OCI-LY3 (cell line): ENCODE measurements around the gene DDX1.

ENCODE experiments used
- H2AFZ ChIP-seq: fragments of 200-600, 300-600 bp; shearing (Covaris generic); 2 replicates; pipeline ENCODE4 v1.6.0; 2014; ENCODE audit warnings: antibody characterized with exemption, low read depth, low read length
- H3K27ac ChIP-seq: fragments of 200-600, 300-600 bp; sonication (generic); 2 replicates; pipeline ENCODE4 v1.5.1; 2014; ENCODE audit warnings: mild to moderate bottlenecking, low read length, moderate library complexity, mixed read lengths
- H3K27me3 ChIP-seq: fragments of 200-600, 300-600 bp; sonication (generic); 2 replicates; pipeline ENCODE4 v1.6.1; 2014; ENCODE audit warnings: low read depth, low read length, mixed read lengths
- H3K36me3 ChIP-seq: fragments of 200-600, 300-600 bp; sonication (generic); replicated peaks from 2 replicates; pipeline ENCODE3; 2014; ENCODE audit warnings: low read depth, low read length, mixed read lengths
- H3K4me1 ChIP-seq: fragments of 300-600, 200-600 bp; sonication (generic); 2 replicates; pipeline ENCODE4 v1.6.1; 2014; ENCODE audit warnings: low read length, mixed read lengths
- H3K4me2 ChIP-seq: fragments of 200-600, 300-600 bp; sonication (generic); 2 replicates; pipeline ENCODE4 v1.6.1; 2014; ENCODE audit warnings: low read length, mixed read lengths
- H3K4me3 ChIP-seq: fragments of 300-600, 200-600 bp; sonication (generic); 2 replicates; pipeline ENCODE4 v1.5.1; 2014; ENCODE audit warnings: antibody characterized with exemption, mild to moderate bottlenecking, low read length, moderate library complexity
- H3K79me2 ChIP-seq: fragments of 300-600, 200-600 bp; shearing (Covaris generic); 2 replicates; pipeline ENCODE4 v1.6.1; 2014; ENCODE audit warnings: mild to moderate bottlenecking, low read length, mixed read lengths
- H3K9ac ChIP-seq: fragments of 300-600, 200-600 bp; shearing (Covaris generic); 2 replicates; pipeline ENCODE4 v1.6.0; 2014; ENCODE audit warnings: mild to moderate bottlenecking, low read length, moderate library complexity
- H3K9me3 ChIP-seq: fragments of 200-600, 300-600 bp; shearing (Covaris generic); 2 replicates; pipeline ENCODE4 v1.6.1; 2014; ENCODE audit warnings: low read length, mixed read lengths; ENCODE audit not compliant: insufficient read depth
- H4K20me1 ChIP-seq: fragments of 200-600, 300-600 bp; sonication (generic); 2 replicates; pipeline ENCODE4 v1.6.1; 2016; ENCODE audit warnings: low read length, mixed read lengths; ENCODE audit not compliant: insufficient read depth
- CTCF ChIP-seq: fragments of 200-600, 300-600 bp; sonication (generic); IDR thresholded peaks from 2 replicates; pipeline ENCODE4 v1.5.1; 2014; ENCODE audit warnings: antibody characterized with exemption, low read length, low read depth
- EZH2phosphoT487 ChIP-seq: fragments of 200-600 bp; shearing (Covaris generic); IDR thresholded peaks from 2 replicates; pipeline ENCODE4 v1.6.1; 2018; ENCODE audit warnings: antibody characterized with exemption, mixed run types, low read depth

Gene DDX1

DNA sequence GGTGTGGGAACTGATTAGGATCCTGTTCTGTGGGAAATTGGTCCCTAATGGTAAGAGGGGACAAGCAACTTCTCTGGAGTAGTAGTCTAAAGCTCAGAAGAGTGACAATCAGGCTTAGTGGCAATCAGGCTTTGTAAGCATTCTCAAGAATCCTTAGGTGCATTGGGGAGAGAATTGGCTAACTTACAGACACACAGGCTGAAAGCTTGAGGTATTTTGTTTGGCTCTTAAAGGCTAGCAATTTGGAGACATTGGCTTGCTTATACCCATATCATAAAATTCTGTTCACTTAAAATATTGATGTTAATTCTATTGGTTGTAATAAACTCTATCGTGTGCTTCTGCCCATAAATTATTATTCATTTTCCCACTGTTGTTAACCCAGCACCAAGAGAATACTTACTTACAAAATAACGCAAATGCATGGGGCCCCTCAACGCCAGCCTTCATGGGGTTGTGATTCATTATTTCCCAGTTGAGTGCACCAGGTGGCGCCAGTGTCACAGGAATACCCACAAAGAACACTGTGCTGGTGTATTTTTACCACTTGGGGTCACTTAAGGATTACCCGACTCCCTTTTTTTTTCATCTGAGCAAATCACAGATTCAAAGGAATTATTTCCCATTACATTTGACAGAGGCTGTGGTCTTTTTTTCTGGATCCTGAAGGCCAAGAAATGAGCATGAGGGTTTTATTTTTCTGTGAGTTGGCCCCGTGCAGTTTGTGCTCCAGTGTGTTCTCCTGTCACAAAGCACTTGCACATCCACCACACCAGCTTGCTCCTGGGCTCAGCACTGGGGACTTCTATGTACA, 45.5 kb downstream of the DDX1 start:
- H3K4me3 ChIP-seq = no peak overlapping the region
- H2AFZ ChIP-seq = no peak overlapping the region
- H4K20me1 ChIP-seq = peaks cover 4% of the 10 kb centered on the region; the same call in 1 of the 2 replicates
- no peaks in the 10 kb centered on the region for H3K79me2 ChIP-seq
- no peaks in the 10 kb centered on the region for H3K9me3 ChIP-seq
- no peaks in the 10 kb centered on the region for H3K4me1 ChIP-seq
- no peaks in the 10 kb centered on the region for H3K27me3 ChIP-seq
- no peak overlapping the region for H3K27ac ChIP-seq
- no peak overlapping the region for H3K4me2 ChIP-seq
- H3K9ac ChIP-seq = no peak overlapping the region
- H3K36me3 ChIP-seq = peaks cover 55% of the 10 kb centered on the region
- TF ChIP-seq CTCF (peak; percentile 97), EZH2phosphoT487 (no peak)

DNA sequence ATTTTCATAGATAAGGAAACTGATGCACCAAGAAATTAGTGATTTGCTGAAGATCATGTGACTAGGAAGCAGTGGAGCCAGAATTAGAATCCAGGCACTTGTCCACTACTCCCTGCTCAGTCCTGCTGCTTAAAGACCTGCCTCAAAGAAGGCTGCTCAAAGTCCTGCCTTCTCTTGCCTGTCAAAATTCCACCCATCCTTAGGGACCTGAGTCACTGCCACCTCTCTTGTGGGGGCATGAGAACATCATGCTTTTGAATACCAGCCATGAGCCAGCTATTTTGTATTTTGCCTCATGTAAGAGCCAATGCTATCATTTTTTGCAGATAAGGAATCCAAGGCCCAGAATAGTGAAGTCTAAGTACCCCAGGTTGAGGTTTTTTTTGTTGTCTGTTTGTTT, 47.1 kb downstream of the DDX1 start:
- Histone ChIP-seq H3K9ac (no peak overlapping the region), H3K27me3 (no peaks in the 10 kb centered on the region), H3K4me3 (no peak overlapping the region)

DNA sequence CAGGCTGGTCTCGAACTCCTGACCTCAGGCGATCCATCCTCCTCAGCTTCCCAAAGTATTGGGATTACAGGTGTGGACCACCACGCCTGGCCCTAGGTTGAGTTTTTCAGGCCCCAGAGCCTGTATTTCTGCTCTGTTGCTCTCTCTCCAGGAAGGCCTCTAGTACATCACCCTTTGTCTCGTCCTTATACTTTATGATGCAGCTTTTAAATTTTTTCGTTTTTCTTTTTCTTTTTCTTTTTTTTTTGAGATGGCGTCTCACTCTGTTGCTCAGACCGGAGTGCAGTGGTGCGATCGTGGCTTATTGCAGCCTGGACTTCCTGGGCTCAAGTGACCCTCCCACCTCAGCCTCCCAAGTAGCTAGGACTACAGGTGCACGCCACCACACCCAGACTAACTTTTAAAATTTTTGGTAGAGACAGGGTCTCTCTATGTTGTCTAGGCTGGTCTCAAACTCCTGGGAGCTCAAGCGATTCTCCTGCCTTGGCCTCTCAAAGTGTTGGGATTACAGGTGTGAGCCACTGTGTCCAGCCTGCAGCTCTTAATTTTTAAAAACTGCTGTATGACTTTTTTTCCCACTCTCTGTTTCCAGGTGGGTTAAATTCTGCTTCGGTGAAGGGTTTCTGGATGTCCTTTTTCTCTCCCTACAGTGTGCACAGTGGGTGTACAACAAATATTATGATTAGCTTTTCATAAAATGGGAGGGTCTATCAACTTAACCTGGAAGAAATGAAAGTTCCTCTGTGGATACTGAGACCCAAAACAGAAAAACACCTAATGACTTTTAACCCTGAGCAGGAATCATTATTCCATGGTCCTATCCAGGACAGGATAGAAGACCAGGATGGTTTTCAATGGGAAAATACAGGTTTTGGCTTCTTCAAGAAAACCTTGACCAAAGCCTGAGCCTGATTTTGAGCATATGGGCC, 47.9 kb downstream of the DDX1 start:
- Histone ChIP-seq H3K79me2 (no peaks in the 10 kb centered on the region), H3K9ac (no peak overlapping the region), H3K36me3 (peaks cover 38% of the 10 kb centered on the region), H3K27ac (no peak overlapping the region), H2AFZ (no peak overlapping the region), H3K4me1 (no peaks in the 10 kb centered on the region), H3K4me3 (no peak overlapping the region), H3K4me2 (no peak overlapping the region), H4K20me1 (peaks cover 4% of the 10 kb centered on the region; the same call in 1 of the 2 replicates), H3K9me3 (no peaks in the 10 kb centered on the region), H3K27me3 (no peaks in the 10 kb centered on the region)
- TF ChIP-seq EZH2phosphoT487 (no peak), CTCF (no peak)

More for the DNA sequence above, 47.1 kb downstream of the DDX1 start:
- Histone ChIP-seq H3K4me2 (no peak overlapping the region), H2AFZ (no peak overlapping the region), H3K4me1 (no peaks in the 10 kb centered on the region), H3K27ac (no peak overlapping the region), H4K20me1 (peaks cover 4% of the 10 kb centered on the region; the same call in 1 of the 2 replicates), H3K79me2 (no peaks in the 10 kb centered on the region), H3K9me3 (no peaks in the 10 kb centered on the region), H3K36me3 (peaks cover 47% of the 10 kb centered on the region)
- TF ChIP-seq CTCF (no peak), EZH2phosphoT487 (no peak)

GRCh38 chr2:15640261-15640711, 48.6 kb downstream of the DDX1 start:
- no peaks in the 10 kb centered on the region for H3K27me3 ChIP-seq
- no peaks in the 10 kb centered on the region for H3K4me1 ChIP-seq
- H3K27ac ChIP-seq = no peak overlapping the region
- peaks cover 4% of the 10 kb centered on the region; the same call in 1 of the 2 replicates for H4K20me1 ChIP-seq
- H3K36me3 ChIP-seq = peaks cover 33% of the 10 kb centered on the region
- H3K4me2 ChIP-seq = no peak overlapping the region
- H3K9me3 ChIP-seq = no peaks in the 10 kb centered on the region
- TF ChIP-seq CTCF (no peak), EZH2phosphoT487 (no peak)
- H3K79me2 ChIP-seq = no peaks in the 10 kb centered on the region
- no peak overlapping the region for H3K4me3 ChIP-seq
- no peak overlapping the region for H2AFZ ChIP-seq
- H3K9ac ChIP-seq = no peak overlapping the region
